ENCODE results near the gene S1PR4. TPM values are rescaled to one million over a fixed set of nuclear protein-coding genes. Genes with fewer than 3 reads are reported as not detected.

S1PR4 gene
- total and polyA plus RNA-seq, 2 of the 13 experiments (the other 11 are each of a cell fraction or from before 2014, with no cell fraction given), result 0.07 to 0.09 TPM

DNA sequence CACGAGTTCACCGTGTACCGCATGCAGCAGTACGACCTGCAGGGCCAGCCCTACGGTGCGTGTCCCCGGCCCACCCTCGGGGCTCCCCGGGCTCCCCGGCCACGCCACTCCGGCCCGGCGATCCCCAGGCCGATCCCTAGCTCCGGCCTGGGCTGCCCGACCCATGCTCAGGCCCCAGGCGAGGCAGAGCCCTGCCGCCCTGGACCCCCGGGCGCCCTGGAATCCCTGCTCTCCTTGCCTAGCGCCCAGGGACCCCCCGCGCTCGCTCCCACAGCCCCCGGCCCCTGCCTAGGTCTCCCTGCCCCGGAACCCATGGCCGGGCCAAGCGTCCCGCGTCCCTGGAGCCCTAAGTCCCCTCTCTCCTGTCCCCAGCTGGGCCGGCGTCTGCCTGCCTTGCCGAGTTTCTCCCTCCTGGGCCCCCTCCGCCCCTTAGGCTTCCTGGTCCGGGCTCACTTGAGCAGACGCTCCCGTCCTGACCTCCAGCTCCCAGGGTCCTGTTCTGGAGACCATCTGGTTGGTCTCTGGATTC is 7.7 kb downstream of the S1PR4 start (continued):
- TF ChIP-seq RNF2 (conservative IDR thresholded peaks at IDR 0.05; ENCODE audit: low read depth) (no peak), MED1 (CRISPR knock-in tag; IDR thresholded peaks at IDR 0.05) (no peak), RFXAP (CRISPR knock-in tag; IDR thresholded peaks at IDR 0.05; ENCODE audit: borderline replicate concordance) (0 out of 2 replicates have a peak, but pooled peaks have one; percentile 53)

DNA sequence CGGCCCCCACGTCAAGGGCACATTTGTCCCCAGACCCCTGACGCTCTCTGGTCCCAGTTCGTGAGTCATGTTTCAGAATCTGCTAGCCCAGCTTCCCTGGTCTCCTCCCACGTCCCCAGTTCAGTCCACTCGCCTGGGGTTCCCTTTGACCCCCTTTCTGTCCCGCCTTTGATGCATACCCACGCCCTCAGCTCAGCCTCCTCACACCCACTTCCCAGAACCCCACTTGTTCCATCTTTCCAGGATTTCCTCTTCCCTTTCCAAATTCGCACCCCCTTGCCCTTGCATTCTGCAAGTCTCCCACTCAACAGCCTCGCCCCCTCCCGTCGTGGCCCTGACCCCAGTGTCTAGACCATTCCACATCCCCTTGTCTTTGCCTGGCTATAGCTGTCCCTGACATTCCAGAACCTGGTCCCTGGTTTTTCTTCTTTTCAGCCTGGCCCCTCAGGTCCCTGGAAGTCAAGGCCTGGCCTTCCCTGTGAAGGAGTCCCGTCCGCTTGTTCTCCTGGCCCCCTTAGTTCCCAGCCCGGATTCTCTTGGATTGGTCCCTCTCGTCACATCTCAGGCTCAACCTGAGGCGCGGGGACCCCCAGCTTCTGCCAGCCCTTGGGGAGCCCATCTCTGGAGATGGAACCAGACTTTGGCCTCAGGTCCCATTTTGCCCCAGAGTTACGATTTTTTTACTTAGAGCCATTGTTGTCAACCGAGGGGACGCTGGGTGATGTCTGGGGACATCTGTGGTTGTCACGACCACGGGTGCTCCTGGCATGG is 8.5 kb downstream of the S1PR4 start:
- Histone ChIP-seq H3K4me3 (replicated peaks in 1 of 3; ENCODE audit: insufficient read depth in 1 of 3, low read depth in 2 of 3, low read length in 3 of 3) (peak overlapping the region; percentile 88 to 98 (median 93)), H4K20me1 (ENCODE audit: insufficient read depth, low read length) (peaks cover 7% of the 10 kb centered on the region; the same call in 1 of the 2 replicates), H3K79me2 (ENCODE audit: insufficient read depth, low read length) (peaks cover 45% of the 10 kb centered on the region), H3K9me3 (ENCODE audit: low read length) (no peaks in the 10 kb centered on the region), H3K9ac (ENCODE audit: insufficient read depth, low read depth, low read length) (peak overlapping the region; percentile 88), H3K27ac (ENCODE audit: extremely low read length, insufficient read depth, low read length) (peak overlapping the region; percentile 53), H3K27me3 (ENCODE audit: control insufficient read depth in 1 of 2, insufficient read depth in 2 of 2, low read length in 2 of 2) (no peaks in the 10 kb centered on the region), H3K36me3 (replicated peaks in 1 of 2; ENCODE audit: control insufficient read depth in 1 of 2, insufficient read depth in 2 of 2, low read length in 2 of 2) (peaks cover 2 to 6% of the 10 kb centered on the region in 2 experiments; a peak in 3 of 5 replicates), H2AFZ (ENCODE audit: low read length) (no peak overlapping the region), H3K4me1 (ENCODE audit: insufficient read depth, low read length) (peaks cover 32% of the 10 kb centered on the region), H3K4me2 (ENCODE audit: low read depth, low read length) (peak overlapping the region; percentile 95)
- intact Hi-C loops (cut with micrococcal nuclease; ENCODE audit: unreplicated experiment), result no loop called here
- ChIA-PET CTCF (ENCODE audit: low intra/inter-chr PET ratio, low total read pairs) (no interaction called here), POLR2A (interaction anchor here (1.6 kb wide), 1 partner anchor 90 kb away, joined by 3 read pairs; no protein-coding TSS in a partner anchor)
- FAIRE-seq (no peak), DNase-seq (ENCODE audit: low spot score) (no peak), ATAC-seq (no peak)
- in situ Hi-C loops (cut with HindIII; ENCODE audit: extremely low pct_ligation_motif_present, low pct_unique_long_range_greater_than_20kb), result no loop called here
- TF ChIP-seq PHF20 (CRISPR knock-in tag; IDR thresholded peaks at IDR 0.05) (no peak), KAT7 (CRISPR knock-in tag; IDR thresholded peaks at IDR 0.05; ENCODE audit: borderline replicate concordance) (no peak), NRL (CRISPR knock-in tag; IDR thresholded peaks at IDR 0.05; ENCODE audit: borderline replicate concordance) (no peak), ZNF790 (CRISPR knock-in tag; IDR thresholded peaks at IDR 0.05; ENCODE audit: borderline replicate concordance) (no peak), ZNF431 (CRISPR knock-in tag; IDR thresholded peaks at IDR 0.05; ENCODE audit: borderline replicate concordance, low read depth) (no peak), ZBTB38 (CRISPR knock-in tag; IDR thresholded peaks at IDR 0.05) (no peak), ERF (CRISPR knock-in tag; IDR thresholded peaks at IDR 0.05) (no peak), SMC3 (IDR thresholded peaks at IDR 0.05; ENCODE audit: low read length) (no peak), ZNF772 (CRISPR knock-in tag; IDR thresholded peaks at IDR 0.05) (no peak), MEIS1 (CRISPR knock-in tag; IDR thresholded peaks at IDR 0.05; ENCODE audit: borderline replicate concordance) (no peak), FOXJ3 (CRISPR knock-in tag; IDR thresholded peaks at IDR 0.05; ENCODE audit: borderline replicate concordance) (no peak), CC2D1A (CRISPR knock-in tag; IDR thresholded peaks at IDR 0.05) (no peak), RAD21 (CRISPR knock-in tag; IDR thresholded peaks at IDR 0.05) (no peak), ZBTB3 (CRISPR knock-in tag; IDR thresholded peaks at IDR 0.05; ENCODE audit: borderline replicate concordance, low read depth) (no peak), ARID2 (CRISPR knock-in tag; IDR thresholded peaks at IDR 0.05; ENCODE audit: borderline replicate concordance) (no peak), SMAD9 (CRISPR knock-in tag; IDR thresholded peaks at IDR 0.05) (no peak), THAP11 (CRISPR knock-in tag; IDR thresholded peaks at IDR 0.05) (no peak), CHD4 (IDR thresholded peaks at IDR 0.05; ENCODE audit: borderline replicate concordance, low read length) (no peak), ZNF274 (CRISPR knock-in tag; IDR thresholded peaks at IDR 0.05) (no peak)
- TF ChIP-seq, protein P1, sequence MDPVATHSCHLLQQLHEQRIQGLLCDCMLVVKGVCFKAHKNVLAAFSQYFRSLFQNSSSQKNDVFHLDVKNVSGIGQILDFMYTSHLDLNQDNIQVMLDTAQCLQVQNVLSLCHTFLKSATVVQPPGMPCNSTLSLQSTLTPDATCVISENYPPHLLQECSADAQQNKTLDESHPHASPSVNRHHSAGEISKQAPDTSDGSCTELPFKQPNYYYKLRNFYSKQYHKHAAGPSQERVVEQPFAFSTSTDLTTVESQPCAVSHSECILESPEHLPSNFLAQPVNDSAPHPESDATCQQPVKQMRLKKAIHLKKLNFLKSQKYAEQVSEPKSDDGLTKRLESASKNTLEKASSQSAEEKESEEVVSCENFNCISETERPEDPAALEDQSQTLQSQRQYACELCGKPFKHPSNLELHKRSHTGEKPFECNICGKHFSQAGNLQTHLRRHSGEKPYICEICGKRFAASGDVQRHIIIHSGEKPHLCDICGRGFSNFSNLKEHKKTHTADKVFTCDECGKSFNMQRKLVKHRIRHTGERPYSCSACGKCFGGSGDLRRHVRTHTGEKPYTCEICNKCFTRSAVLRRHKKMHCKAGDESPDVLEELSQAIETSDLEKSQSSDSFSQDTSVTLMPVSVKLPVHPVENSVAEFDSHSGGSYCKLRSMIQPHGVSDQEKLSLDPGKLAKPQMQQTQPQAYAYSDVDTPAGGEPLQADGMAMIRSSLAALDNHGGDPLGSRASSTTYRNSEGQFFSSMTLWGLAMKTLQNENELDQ (CRISPR knock-in tag; IDR thresholded peaks at IDR 0.05; ENCODE audit: borderline replicate concordance), result no peak
- BruUV-seq (replicated peaks), result TSS peak; percentile 42
- 45% methylated on average over 23 of the region's 23 CpGs for WGBS (ENCODE audit: low lambda C conversion rate)

All from HepG2 (cell line).